Fibroblast of peridontal ligament (primary cell): ENCODE measurements around the gene RNPS1.
A peak's percentile ranks its signal among the peaks of the same experiment; 100 is the strongest.

Experiments used
- DNase-seq: peaks from one replicate; pipeline ENCODE4 v3.0.0-alpha.2; 2010; ENCODE audit errors: extremely low read depth

RNPS1 gene

GRCh38 chr16:2267913-2268666 is at the start of gene RNPS1:
TSS of gene RNPS1 (minus strand) at chr16:2268126. CDS start at chr16:2264643, 3,483 bp downstream.
- peak; percentile 94 for DNase-seq

GRCh38 chr16:2317231-2318020 is 49.5 kb upstream of the RNPS1 start:
- no peak for DNase-seq

GRCh38 chr16:2308089-2308962 is 40.4 kb upstream of the RNPS1 start:
- no peak for DNase-seq

GRCh38 chr16:2299915-2300192 is 31.9 kb upstream of the RNPS1 start:
- no peak for DNase-seq

- DNase-seq: no peak
Observed at GRCh38 chr16:2299121-2299914, 31.4 kb upstream of the RNPS1 start.

- no peak for DNase-seq
Observed at GRCh38 chr16:2298621-2299020, 30.7 kb upstream of the RNPS1 start.

GRCh38 chr16:2297506-2297860 is 29.6 kb upstream of the RNPS1 start:
- no peak for DNase-seq

GRCh38 chr16:2296661-2297505 is 29.0 kb upstream of the RNPS1 start:
- peak; percentile 8 for DNase-seq

GRCh38 chr16:2295056-2295798 is 27.3 kb upstream of the RNPS1 start:
- DNase-seq: no peak

- no peak for DNase-seq
Observed at GRCh38 chr16:2292221-2292620, 24.3 kb upstream of the RNPS1 start.

GRCh38 chr16:2289282-2289681 is 21.4 kb upstream of the RNPS1 start:
- no peak for DNase-seq

GRCh38 chr16:2288726-2289125 is 20.8 kb upstream of the RNPS1 start:
- no peak for DNase-seq

GRCh38 chr16:2287916-2288547 is 20.1 kb upstream of the RNPS1 start:
- no peak for DNase-seq

- DNase-seq: no peak
Observed at GRCh38 chr16:2286550-2286949, 18.6 kb upstream of the RNPS1 start.

- no peak for DNase-seq
Observed at GRCh38 chr16:2285731-2286191, 17.8 kb upstream of the RNPS1 start.

GRCh38 chr16:2284797-2285576 is 17.1 kb upstream of the RNPS1 start:
- DNase-seq: no peak

- DNase-seq: no peak
Observed at GRCh38 chr16:2284001-2284770, 16.3 kb upstream of the RNPS1 start.
